ENCODE results near the gene KCTD2.

The KCTD2 gene

GRCh38 chr17:75103601-75104554, 56.9 kb downstream of the KCTD2 start:
- no peak for DNase-seq

DNA sequence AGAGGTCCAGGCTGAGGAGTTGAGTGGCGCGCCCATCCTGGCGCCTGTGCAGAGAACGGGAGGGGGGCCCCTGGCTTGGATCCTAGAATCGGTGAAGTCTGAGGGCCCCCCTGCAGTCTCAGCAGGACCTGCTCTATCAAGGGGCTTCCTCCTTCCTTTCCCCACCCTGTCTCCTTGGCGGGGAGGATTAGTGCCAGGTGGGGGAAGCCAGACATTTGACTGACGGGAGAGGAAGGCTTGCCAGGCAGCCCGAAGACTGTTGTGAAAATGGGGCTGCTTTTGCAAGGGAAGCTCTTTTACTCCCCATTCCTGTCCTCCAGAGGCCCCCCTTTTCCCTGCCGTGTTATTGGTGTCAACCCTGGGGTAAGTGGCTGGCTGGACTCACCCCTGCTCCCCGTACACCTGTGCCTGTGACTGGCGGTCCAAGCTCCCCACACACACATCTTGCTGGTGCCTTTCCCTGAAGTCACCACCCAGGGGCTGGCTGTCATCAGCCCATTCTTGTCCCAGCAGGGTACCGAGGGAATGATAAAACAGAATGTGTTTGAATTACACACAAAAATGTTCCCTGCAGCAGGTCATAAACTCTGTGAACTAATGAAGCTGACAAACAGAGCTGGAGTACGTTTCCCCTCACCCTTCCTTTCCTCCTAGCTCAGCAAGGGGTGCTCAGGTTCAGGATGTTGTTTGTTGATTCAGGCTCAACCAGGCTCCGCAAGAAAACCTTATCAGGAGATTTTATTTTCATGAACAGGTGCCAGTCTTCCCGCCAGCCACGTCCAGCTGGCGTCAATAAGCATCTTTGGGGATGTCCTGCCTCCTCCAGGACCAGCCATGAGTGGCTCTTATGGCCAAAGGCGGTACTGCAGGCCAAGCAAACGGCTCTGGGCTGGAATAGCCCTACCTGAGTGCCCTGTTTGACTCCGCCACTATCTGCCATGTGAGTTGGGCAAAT, 58.4 kb downstream of the KCTD2 start:
- DNase-seq = peak; percentile 71

DNA sequence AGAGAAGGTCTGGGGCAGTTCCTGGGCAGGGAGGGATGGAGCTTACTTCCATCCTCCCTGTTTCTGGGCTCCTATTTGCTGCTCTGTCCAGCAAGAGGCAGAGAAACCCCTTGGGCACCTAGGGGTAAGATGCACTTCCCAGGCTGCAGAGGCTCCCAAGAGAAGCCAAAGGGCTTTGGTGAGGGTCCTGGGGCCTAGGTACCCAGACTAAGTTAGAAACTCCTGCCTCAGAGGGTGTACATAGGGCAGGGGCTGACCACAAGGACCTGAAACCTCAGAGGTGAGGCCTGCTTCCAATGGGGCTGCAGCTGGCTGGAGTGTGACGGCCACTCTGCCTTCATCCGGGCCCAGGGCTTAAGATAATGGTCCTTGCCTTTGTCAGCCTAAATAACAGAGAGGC, 61.2 kb downstream of the KCTD2 start:
- no peak for DNase-seq

GRCh38 chr17:75109046-75109406, 62.0 kb downstream of the KCTD2 start:
- peak; percentile 43 for DNase-seq

DNA sequence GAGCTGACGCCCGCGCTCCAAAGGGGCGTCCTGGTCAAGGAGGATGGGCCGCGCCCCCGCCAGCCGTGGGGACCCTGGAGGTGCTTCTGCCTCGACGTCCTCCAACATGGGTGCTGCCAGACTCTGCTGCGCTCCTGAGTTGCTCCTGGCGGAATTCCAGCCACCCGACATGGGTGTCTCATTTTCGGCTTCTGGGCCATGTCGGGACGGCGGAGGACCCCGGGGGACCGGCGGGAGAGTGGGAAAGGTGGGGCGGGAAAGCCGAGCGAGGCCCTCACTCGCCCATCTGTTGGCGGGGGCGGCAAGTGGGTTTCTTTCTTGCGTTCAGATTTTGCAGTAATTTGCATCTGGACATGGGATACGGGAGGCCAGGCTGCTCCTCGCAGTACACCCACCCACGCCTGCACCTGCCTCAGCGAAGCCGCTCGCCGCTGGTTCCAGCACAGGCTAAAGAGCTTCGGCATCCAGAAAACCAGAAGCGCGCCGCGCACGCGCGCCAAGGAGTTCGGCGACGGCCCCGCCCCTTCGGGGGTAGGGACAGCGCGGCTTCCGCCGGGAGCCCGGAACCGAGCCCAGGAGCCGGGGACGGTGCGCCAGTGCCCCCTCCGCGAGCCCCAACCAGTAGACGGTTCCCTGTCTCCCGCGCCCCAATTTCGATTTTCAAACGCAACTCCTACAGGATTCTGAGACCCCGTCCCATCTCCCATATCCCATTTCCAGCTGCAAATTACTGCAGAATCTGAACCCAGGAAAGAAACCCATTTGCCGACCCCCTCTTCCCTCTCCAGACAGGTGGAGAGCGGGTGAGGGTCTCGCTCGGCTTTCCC, 62.6 kb downstream of the KCTD2 start, which contains the start of gene ARMC7:
TSS of gene ARMC7 (plus strand) at position 563 of the 827 bp plus-strand sequence. CDS start 320 bp downstream, outside the sequence.
- peak; percentile 93 for DNase-seq

DNA sequence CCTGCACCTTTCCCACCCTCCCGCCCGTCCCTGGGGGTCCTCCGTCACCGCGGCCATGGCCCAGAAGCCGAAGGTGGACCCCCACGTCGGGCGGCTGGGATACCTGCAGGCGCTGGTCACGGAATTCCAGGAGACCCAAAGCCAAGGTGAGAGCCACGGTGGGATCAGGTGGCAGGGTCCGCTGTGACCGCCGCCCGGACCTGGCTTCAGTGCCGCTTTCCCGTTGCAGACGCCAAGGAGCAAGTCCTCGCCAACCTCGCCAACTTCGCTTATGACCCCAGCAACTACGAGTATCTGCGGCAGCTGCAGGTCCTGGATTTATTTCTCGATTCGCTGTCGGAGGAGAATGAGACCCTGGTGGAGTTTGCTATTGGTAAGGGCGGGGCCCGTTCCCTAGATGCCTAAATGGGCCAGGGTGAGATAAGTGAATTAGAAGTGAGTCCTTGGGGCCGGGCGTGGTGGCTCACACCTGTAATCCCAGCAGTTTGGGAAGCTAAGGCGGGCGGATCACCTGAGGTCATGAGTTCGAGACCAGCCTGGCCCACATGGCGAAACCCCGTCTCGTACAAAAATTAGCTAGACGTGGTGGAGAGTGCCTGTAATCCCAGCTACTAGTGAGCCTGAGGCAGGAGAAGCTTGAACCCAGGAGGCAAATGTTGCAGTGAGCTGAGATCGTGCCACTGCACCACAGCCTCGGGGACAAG, 63.4 kb downstream of the KCTD2 start:
- peak; percentile 70 for DNase-seq

- no peak for DNase-seq
Observed at GRCh38 chr17:75111777-75112335, 64.8 kb downstream of the KCTD2 start.

DNA sequence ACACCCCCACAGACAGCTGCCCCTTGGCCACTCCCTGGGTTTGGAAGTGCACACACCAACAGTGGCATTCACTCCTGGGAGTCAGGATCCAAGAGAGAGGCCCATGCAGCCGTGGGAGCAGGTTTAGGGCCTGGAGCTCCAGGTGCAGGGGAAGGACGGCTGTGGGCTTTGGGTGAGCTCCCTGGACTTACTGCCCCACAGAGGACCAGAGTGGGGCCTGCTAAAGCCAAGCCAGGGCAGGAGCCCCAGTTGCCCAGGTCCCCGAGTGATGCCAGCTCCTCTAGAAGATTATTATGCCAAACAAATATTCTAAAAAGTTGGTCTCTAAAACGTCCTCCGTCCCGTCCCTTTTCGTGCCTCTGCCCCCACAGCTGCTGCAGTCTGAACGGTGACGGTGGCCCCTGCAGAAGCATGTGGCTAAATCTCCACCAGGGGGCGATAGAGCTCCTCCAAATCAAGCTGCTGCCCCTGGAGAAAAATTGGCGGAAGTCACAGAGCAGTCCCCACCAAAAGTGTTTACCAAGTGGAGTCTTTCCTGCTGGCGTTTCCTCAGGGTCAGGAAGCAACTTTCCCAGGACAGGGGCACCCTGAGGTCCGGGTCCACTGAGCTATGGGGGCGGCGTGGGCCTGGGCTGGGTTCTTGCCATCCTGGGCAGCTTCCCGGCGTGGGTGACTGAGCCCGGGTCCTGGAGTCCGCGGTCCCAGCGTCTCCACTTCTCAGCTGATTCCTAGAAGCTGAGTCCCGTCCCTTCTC, 67.0 kb downstream of the KCTD2 start:
- peak; percentile 97 for DNase-seq

GRCh38 chr17:75114552-75115314, 67.7 kb downstream of the KCTD2 start:
- peak; percentile 56 for DNase-seq

Measured in hematopoietic multipotent progenitor cell treated with erythropoietin and hydrocortisone succinate and interleukin-3 and kit ligand, for 6 days (in vitro differentiated cells).